ENCODE results near the gene SPINT1.
A peak's percentile ranks its signal among the peaks of the same experiment; 100 is the strongest.

Gene SPINT1

GRCh38 chr15:40872791-40873693, 29.2 kb downstream of the SPINT1 start:
- DNase-seq = no peak
- no peak for TF ChIP-seq CTCF (IDR thresholded peaks at IDR 0.05)
- no peak overlapping the region for H3K27ac ChIP-seq
- H3K36me3 ChIP-seq = no peaks in the 10 kb centered on the region
- peaks cover 0 to 30% of the 10 kb centered on the region in 2 donors for H3K27me3 ChIP-seq
- H3K9me3 ChIP-seq = no peaks in the 10 kb centered on the region
- peak overlapping the region; percentile 43 to 60 for H3K4me3 ChIP-seq
- peaks cover 0 to 19% (median 12%) of the 10 kb centered on the region in 4 donors for H3K4me1 ChIP-seq
- intact Hi-C loops (cut with DNase I; ENCODE audit: low total_unique reads) = no loop called here

GRCh38 chr15:40873694-40874561, 30.1 kb downstream of the SPINT1 start, which contains the start of gene RHOV:
RHOV (minus strand) TSS chr15:40874234; CDS start chr15:40874139, 95 bp downstream.
- Histone ChIP-seq H3K27me3 (peaks cover 0 to 30% of the 10 kb centered on the region in 2 donors), H3K4me3 (peak within 1 kb of the TSS; percentile 43 to 60), H3K9me3 (no peaks in the 10 kb centered on the region), H3K4me1 (peaks cover 0 to 19% (median 12%) of the 10 kb centered on the region in 4 donors), H3K27ac (no peak within 1 kb of the TSS), H3K36me3 (no peaks in the 10 kb centered on the region)
- intact Hi-C loops (cut with DNase I; ENCODE audit: low total_unique reads) = no loop called here
- peak in 1 of 2 donors; percentile 34 for DNase-seq
- TF ChIP-seq CTCF (IDR thresholded peaks at IDR 0.05) = no peak

- Histone ChIP-seq H3K27me3 (peaks cover 0 to 22% of the 10 kb centered on the region in 2 donors), H3K36me3 (no peaks in the 10 kb centered on the region), H3K4me1 (peaks cover 0 to 19% (median 12%) of the 10 kb centered on the region in 4 donors), H3K27ac (no peak overlapping the region), H3K9me3 (no peaks in the 10 kb centered on the region), H3K4me3 (no peak overlapping the region)
- TF ChIP-seq CTCF (IDR thresholded peaks at IDR 0.05) = no peak
- intact Hi-C loops (cut with DNase I; ENCODE audit: low total_unique reads) = no loop called here
- DNase-seq = no peak
These were observed 32.3 kb downstream of the SPINT1 start for GRCh38 chr15:40875991-40876730.

- Histone ChIP-seq H3K4me1 (peaks cover 0 to 19% (median 12%) of the 10 kb centered on the region in 4 donors), H3K27ac (no peak overlapping the region), H3K27me3 (peaks cover 0 to 8% of the 10 kb centered on the region in 2 donors), H3K4me3 (no peak overlapping the region), H3K9me3 (no peaks in the 10 kb centered on the region), H3K36me3 (no peaks in the 10 kb centered on the region)
- intact Hi-C loops (cut with DNase I; ENCODE audit: low total_unique reads) = no loop called here
- TF ChIP-seq CTCF (IDR thresholded peaks at IDR 0.05) = no peak
- DNase-seq = no peak
These were observed 33.8 kb downstream of the SPINT1 start for GRCh38 chr15:40877694-40878093.

- no peak overlapping the region for H3K27ac ChIP-seq
- H3K27me3 ChIP-seq = no peaks in the 10 kb centered on the region
- no peak overlapping the region for H3K4me3 ChIP-seq
- H3K36me3 ChIP-seq = no peaks in the 10 kb centered on the region
- no peak for TF ChIP-seq CTCF (IDR thresholded peaks at IDR 0.05)
- H3K4me1 ChIP-seq = peaks cover 0 to 9% (median 6%) of the 10 kb centered on the region in 4 donors
- intact Hi-C loops (cut with DNase I; ENCODE audit: low total_unique reads) = no loop called here
- no peaks in the 10 kb centered on the region for H3K9me3 ChIP-seq
- no peak for DNase-seq
These were observed 34.9 kb downstream of the SPINT1 start for GRCh38 chr15:40878785-40879184.

Measured in tibial artery (tissue), 4 donors.